NT2/D1 (cell line): Measurements from ENCODE around the gene SRGAP1.
"Not testable (repeated sequence)": the region's sequence is repeated elsewhere in the genome, so short reads cannot be mapped to it uniquely, and the experiment has no call there.

ENCODE experiments used
- DNase-seq: peaks from one replicate; pipeline ENCODE4 v3.0.0-alpha.2; 2011; ENCODE audit warnings: low read depth, low spot score
- H3K27me3 ChIP-seq: 2 replicates; pipeline ENCODE4 v1.6.0; 2011; ENCODE audit warnings: mild to moderate bottlenecking; ENCODE audit not compliant: insufficient read length, insufficient read depth
- H3K36me3 ChIP-seq: 2 replicates; pipeline ENCODE4 v1.6.1; 2011; ENCODE audit warnings: mild to moderate bottlenecking, low read length, mixed read lengths; ENCODE audit not compliant: insufficient read depth, insufficient read length
- H3K4me1 ChIP-seq: 2 replicates; pipeline ENCODE4 v1.5.1; 2011; ENCODE audit not compliant: insufficient read depth, insufficient read length
- H3K4me3 ChIP-seq: 2 replicates; pipeline ENCODE4 v1.5.1; 2011; ENCODE audit warnings: low read depth; ENCODE audit not compliant: insufficient read length
- H3K9ac ChIP-seq: 2 replicates; pipeline ENCODE4 v1.6.0; 2011; ENCODE audit warnings: low read depth; ENCODE audit not compliant: insufficient read length
- H3K9me3 ChIP-seq: 2 replicates; pipeline ENCODE4 v1.5.1; 2011; ENCODE audit warnings: mild to moderate bottlenecking, low read length; ENCODE audit not compliant: insufficient read depth
- SUZ12 ChIP-seq: IDR thresholded peaks from 2 replicates; pipeline ENCODE4 v1.6.1; 2011; ENCODE audit not compliant: insufficient read length, insufficient read depth; ENCODE audit errors: extremely low read depth
- YY1 ChIP-seq: IDR thresholded peaks from 2 replicates; pipeline ENCODE4 v1.6.1; 2011; ENCODE audit not compliant: insufficient read length, insufficient read depth
- ZNF274 ChIP-seq: IDR thresholded peaks from 2 replicates; pipeline ENCODE4 v1.6.1; 2011; ENCODE audit warnings: mild to moderate bottlenecking, low read depth, low read length

SRGAP1 gene

DNA sequence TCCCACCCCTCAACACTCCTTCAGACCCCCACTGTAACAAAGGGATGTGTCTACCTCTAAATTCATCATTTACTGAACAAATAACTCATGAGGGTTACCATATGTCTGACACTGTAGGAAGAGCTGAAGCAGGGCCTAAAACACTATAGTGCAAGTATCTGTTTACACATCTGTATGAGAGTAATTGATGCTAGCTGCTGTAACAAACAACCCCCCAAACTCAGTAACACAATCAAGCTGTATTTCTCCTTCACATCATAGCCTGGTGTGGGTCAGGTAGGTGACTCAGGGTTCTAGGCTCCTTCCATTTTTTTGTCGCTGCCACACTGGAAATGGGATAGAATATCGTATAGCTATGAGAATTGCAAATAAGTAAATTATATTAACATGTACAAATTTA lies 312.6 kb downstream of the SRGAP1 start:
- no peaks in the 10 kb centered on the region for H3K36me3 ChIP-seq
- H3K9me3 ChIP-seq, result no peaks in the 10 kb centered on the region; the same call in 1 of the 2 replicates
- no peaks in the 10 kb centered on the region for H3K4me1 ChIP-seq
- no peaks in the 10 kb centered on the region for H3K27me3 ChIP-seq
- no peak overlapping the region for H3K4me3 ChIP-seq
- DNase-seq, result no peak
- H3K9ac ChIP-seq, result no peak overlapping the region
- TF ChIP-seq ZNF274, result no peak
- TF ChIP-seq SUZ12, result no peak
- TF ChIP-seq YY1, result no peak

DNA sequence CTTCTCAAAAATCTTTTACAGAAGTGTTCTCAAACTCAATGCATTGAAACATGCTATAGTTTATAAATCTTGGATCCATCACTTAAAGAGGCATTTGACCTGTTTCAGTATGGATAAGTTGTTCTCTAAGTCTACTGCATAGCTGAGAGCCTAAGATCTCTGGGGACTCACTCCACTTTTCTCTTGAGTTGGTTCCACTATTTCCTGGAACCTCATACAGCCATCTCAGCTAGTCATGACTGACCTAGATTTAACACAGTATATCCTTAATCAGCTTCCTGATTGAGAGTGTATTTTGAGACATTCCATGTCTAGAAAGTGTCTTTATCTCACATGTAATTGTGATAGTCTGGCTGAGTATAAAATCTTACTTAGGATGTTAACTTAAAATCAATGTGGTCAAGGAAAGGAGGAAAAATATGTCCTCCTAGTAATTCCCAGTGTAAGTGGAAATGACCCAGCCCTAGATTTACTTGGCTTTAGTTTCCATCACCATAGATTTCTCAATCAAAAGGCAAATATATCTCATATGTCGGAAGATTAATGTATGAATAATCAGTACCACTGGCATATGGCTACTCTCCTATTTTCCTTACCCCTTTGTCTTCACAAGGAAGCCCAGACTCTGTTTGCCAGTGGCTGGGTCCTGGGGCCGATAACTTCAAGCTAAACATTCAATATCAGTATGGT lies 315.7 kb downstream of the SRGAP1 start:
- DNase-seq, result no peak
- no peak for TF ChIP-seq ZNF274
- no peak for TF ChIP-seq SUZ12
- TF ChIP-seq YY1, result no peak
- H3K27me3 ChIP-seq, result no peaks in the 10 kb centered on the region
- no peaks in the 10 kb centered on the region; the same call in 1 of the 2 replicates for H3K9me3 ChIP-seq
- H3K36me3 ChIP-seq, result no peaks in the 10 kb centered on the region
- no peak overlapping the region for H3K9ac ChIP-seq
- no peaks in the 10 kb centered on the region for H3K4me1 ChIP-seq
- no peak overlapping the region for H3K4me3 ChIP-seq

GRCh38 chr12:64160711-64161060 lies 316.2 kb downstream of the SRGAP1 start:
- H3K27me3 ChIP-seq, result no peaks in the 10 kb centered on the region
- no peak overlapping the region for H3K4me3 ChIP-seq
- no peaks in the 10 kb centered on the region for H3K36me3 ChIP-seq
- H3K4me1 ChIP-seq, result no peaks in the 10 kb centered on the region
- H3K9me3 ChIP-seq, result no peaks in the 10 kb centered on the region; the same call in 1 of the 2 replicates
- DNase-seq, result no peak
- H3K9ac ChIP-seq, result no peak overlapping the region
- TF ChIP-seq YY1, result no peak
- TF ChIP-seq SUZ12, result no peak
- no peak for TF ChIP-seq ZNF274

DNA sequence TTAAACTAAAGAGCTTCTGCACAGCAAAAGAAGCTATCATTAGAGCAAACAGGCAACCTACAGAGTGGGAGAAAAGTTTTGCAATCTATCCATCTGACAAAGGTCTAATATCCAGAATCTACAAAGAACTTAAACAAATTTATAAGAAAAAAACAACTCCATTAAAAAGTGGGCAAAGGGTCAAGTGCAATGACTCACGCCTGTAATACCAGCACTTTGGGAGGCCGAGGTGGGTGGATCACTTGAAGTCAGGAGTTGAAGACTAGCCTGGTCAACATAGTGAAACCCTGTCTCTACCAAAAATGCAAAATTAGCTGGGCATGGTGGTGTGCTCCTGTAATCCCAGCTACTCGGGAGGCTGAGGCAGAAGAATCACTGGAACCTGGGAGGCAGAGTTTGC lies 322.1 kb downstream of the SRGAP1 start:
- not testable (repeated sequence) for H3K9ac ChIP-seq, H3K36me3 ChIP-seq, H3K27me3 ChIP-seq

GRCh38 chr12:64167041-64167440 lies 322.5 kb downstream of the SRGAP1 start:
- H3K9me3 ChIP-seq, H3K27me3 ChIP-seq, H3K4me1 ChIP-seq, DNase-seq, H3K36me3 ChIP-seq, H3K4me3 ChIP-seq, H3K9ac ChIP-seq: not testable (repeated sequence)

More for the DNA sequence above, 322.1 kb downstream of the SRGAP1 start:
- not testable (repeated sequence) for H3K4me3 ChIP-seq, H3K4me1 ChIP-seq, H3K9me3 ChIP-seq, DNase-seq

DNA sequence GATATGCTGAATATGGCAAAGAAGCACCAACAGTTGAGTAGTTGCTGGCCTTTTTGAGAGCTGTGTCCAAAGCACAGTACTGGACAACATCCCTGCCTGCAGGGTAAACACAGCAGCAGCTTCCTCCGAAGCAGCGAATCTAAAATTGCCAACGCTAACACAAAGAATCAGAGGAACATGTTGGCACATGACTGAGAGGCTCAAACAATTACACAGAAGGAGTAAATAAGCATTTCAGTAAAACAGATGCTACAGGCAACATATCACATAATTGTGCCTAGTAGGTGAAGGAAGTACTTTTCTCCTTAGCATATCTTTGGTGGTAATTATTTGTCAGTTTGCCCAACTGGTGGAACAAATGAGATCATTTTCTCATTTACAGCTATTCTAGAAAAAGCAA lies 325.5 kb downstream of the SRGAP1 start:
- no peaks in the 10 kb centered on the region for H3K27me3 ChIP-seq
- no peak overlapping the region for H3K4me3 ChIP-seq
- no peak overlapping the region for H3K9ac ChIP-seq
- no peak for DNase-seq
- H3K36me3 ChIP-seq, result no peaks in the 10 kb centered on the region
- H3K9me3 ChIP-seq, result no peaks in the 10 kb centered on the region
- no peak for TF ChIP-seq SUZ12
- no peak for TF ChIP-seq ZNF274
- no peak for TF ChIP-seq YY1
- H3K4me1 ChIP-seq, result no peaks in the 10 kb centered on the region

GRCh38 chr12:64170730-64171129 lies 326.2 kb downstream of the SRGAP1 start:
- H3K4me1 ChIP-seq, result no peaks in the 10 kb centered on the region
- H3K9me3 ChIP-seq, result no peaks in the 10 kb centered on the region
- no peak overlapping the region for H3K9ac ChIP-seq
- H3K4me3 ChIP-seq, result no peak overlapping the region
- TF ChIP-seq ZNF274 (no peak), YY1 (no peak), SUZ12 (no peak)
- no peak for DNase-seq
- H3K36me3 ChIP-seq, result no peaks in the 10 kb centered on the region
- H3K27me3 ChIP-seq, result no peaks in the 10 kb centered on the region

- Histone ChIP-seq H3K4me3 (no peak overlapping the region), H3K4me1 (no peaks in the 10 kb centered on the region), H3K36me3 (no peaks in the 10 kb centered on the region), H3K27me3 (no peaks in the 10 kb centered on the region), H3K9ac (no peak overlapping the region), H3K9me3 (no peaks in the 10 kb centered on the region)
- TF ChIP-seq YY1, result no peak
- no peak for TF ChIP-seq SUZ12
- DNase-seq, result no peak
Measured at GRCh38 chr12:64171715-64172114, 327.2 kb downstream of the SRGAP1 start.
